ENCODE measurements around the gene REPIN1. TPM values are rescaled to one million over a fixed set of nuclear protein-coding genes. Genes with fewer than 3 reads are reported as not detected.
A peak's percentile ranks its signal among the peaks of the same experiment; 100 is the strongest.

Gene REPIN1
- total and polyA plus RNA-seq, 9 of the 15 experiments (the other 6 are each of a cell fraction or from before 2014, with no cell fraction given), result 8.1 to 283 (median 94.3) TPM

DNA sequence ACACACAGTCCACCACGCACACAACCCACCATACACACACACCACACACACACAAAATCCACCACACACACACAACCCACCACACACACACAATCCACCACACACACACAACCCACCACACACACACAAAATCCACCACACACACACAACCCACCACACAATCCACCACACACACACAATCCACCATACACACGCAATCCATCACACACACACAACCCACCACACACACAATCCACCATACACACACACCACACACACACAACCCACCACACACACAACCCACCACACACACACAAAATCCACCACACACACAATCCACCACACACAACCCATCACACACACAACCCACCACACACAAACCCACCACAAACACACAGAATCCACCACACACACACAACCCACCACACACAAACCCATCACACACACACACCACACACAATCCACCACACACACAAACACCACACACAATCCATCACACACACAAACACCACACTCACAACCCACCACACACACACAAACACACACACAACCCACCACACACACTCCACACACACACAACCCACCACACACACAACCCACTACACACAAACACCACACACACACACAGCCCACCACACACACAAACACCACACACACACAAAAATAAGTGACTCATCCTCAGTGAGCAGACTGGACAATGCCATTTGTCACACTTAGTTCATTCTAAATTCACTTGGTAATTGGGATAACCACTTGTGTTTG, 8.8 kb upstream of the REPIN1 start (continued):
- TF ChIP-seq FIP1L1 (IDR thresholded peaks at IDR 0.05; ENCODE audit: low read depth, low read length, poor library complexity, severe bottlenecking), result no peak
- TF ChIP-seq MEIS2 (IDR thresholded peaks at IDR 0.05; ENCODE audit: partially characterized antibody), result no peak
- TF ChIP-seq NR2C2 (CRISPR knock-in tag; IDR thresholded peaks at IDR 0.05), result no peak
- no peak for TF ChIP-seq NR2C2 (tag; IDR thresholded peaks at IDR 0.05)
- TF ChIP-seq ZNF175 (CRISPR knock-in tag; IDR thresholded peaks at IDR 0.05; ENCODE audit: low read depth), result no peak
- TF ChIP-seq USF1 (CRISPR knock-in tag; IDR thresholded peaks at IDR 0.05), result no peak; the same call in none of the 2 replicates
- peak; percentile 68 for TF ChIP-seq ZBTB5 (IDR thresholded peaks at IDR 0.05)
- TF ChIP-seq, protein P1, sequence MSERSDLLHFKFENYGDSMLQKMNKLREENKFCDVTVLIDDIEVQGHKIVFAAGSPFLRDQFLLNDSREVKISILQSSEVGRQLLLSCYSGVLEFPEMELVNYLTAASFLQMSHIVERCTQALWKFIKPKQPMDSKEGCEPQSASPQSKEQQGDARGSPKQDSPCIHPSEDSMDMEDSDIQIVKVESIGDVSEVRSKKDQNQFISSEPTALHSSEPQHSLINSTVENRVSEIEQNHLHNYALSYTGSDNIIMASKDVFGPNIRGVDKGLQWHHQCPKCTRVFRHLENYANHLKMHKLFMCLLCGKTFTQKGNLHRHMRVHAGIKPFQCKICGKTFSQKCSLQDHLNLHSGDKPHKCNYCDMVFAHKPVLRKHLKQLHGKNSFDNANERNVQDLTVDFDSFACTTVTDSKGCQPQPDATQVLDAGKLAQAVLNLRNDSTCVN (CRISPR knock-in tag; IDR thresholded peaks at IDR 0.05), result peak; percentile 97
- TF ChIP-seq TBL1XR1 (IDR thresholded peaks at IDR 0.05; ENCODE audit: low read length in 2 of 2), result no peak
- TF ChIP-seq MYBL2 (IDR thresholded peaks at IDR 0.05; ENCODE audit: low read depth), result peak; percentile 36; the same call in 1 of the 2 replicates
- no peak for TF ChIP-seq MYBL2 (CRISPR knock-in tag; IDR thresholded peaks at IDR 0.05; ENCODE audit: borderline replicate concordance)
- TF ChIP-seq TCF3 (CRISPR knock-in tag; IDR thresholded peaks at IDR 0.05), result no peak
- no peak for TF ChIP-seq ILK (tag; IDR thresholded peaks at IDR 0.05; ENCODE audit: borderline replicate concordance, low read depth)
- TF ChIP-seq HEY1 (CRISPR knock-in tag; IDR thresholded peaks at IDR 0.05; ENCODE audit: borderline replicate concordance), result no peak
- peak in 1 of 2 experiments; percentile 29; a peak in 1 of 4 replicates for TF ChIP-seq KDM1A (IDR thresholded peaks at IDR 0.05)
- peak; percentile 39; the same call in 1 of the 2 replicates for TF ChIP-seq JUND (IDR thresholded peaks at IDR 0.05; ENCODE audit: borderline replicate concordance, low read depth, low read length)
- peak; percentile 85; the same call in 1 of the 3 replicates for TF ChIP-seq JUND (tag; IDR thresholded peaks at IDR 0.05; ENCODE audit: borderline replicate concordance, low read depth, low read length)
- TF ChIP-seq SMARCC2 (IDR thresholded peaks at IDR 0.05; ENCODE audit: low read depth), result no peak
- TF ChIP-seq, protein P2, sequence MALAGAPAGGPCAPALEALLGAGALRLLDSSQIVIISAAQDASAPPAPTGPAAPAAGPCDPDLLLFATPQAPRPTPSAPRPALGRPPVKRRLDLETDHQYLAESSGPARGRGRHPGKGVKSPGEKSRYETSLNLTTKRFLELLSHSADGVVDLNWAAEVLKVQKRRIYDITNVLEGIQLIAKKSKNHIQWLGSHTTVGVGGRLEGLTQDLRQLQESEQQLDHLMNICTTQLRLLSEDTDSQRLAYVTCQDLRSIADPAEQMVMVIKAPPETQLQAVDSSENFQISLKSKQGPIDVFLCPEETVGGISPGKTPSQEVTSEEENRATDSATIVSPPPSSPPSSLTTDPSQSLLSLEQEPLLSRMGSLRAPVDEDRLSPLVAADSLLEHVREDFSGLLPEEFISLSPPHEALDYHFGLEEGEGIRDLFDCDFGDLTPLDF (CRISPR knock-in tag; IDR thresholded peaks at IDR 0.05), result no peak
- no peak for TF ChIP-seq ZNF3 (CRISPR knock-in tag; IDR thresholded peaks at IDR 0.05)
- TF ChIP-seq SETDB1 (IDR thresholded peaks at IDR 0.05; ENCODE audit: low read length), result no peak
- TF ChIP-seq, protein P3, sequence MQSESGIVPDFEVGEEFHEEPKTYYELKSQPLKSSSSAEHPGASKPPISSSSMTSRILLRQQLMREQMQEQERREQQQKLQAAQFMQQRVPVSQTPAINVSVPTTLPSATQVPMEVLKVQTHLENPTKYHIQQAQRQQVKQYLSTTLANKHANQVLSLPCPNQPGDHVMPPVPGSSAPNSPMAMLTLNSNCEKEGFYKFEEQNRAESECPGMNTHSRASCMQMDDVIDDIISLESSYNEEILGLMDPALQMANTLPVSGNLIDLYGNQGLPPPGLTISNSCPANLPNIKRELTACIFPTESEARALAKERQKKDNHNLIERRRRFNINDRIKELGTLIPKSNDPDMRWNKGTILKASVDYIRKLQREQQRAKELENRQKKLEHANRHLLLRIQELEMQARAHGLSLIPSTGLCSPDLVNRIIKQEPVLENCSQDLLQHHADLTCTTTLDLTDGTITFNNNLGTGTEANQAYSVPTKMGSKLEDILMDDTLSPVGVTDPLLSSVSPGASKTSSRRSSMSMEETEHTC (IDR thresholded peaks at IDR 0.05), result no peak

Data from K562 (cell line).